Astrocyte of the cerebellum (primary cell): ENCODE data around the gene TMEM145.

Experiments used
- DNase-seq: peaks from one replicate; pipeline ENCODE4 v3.0.0-alpha.2; 2011; ENCODE audit warnings: low read depth
- H3K4me3 ChIP-seq: 2 replicates; pipeline ENCODE4 v1.5.1; 2011; ENCODE audit warnings: mild to moderate bottlenecking, low read depth, low read length, moderate library complexity
- CTCF ChIP-seq: IDR thresholded peaks from 2 replicates; pipeline ENCODE4 v1.5.1; 2012; ENCODE audit warnings: low read length, low read depth, moderate library complexity, mild to moderate bottlenecking; ENCODE audit errors: missing control alignments
- in situ Hi-C: cut with HindIII; loops from 2 replicates; pipeline ENCODE4 v1.10.0; 2017; ENCODE audit warnings: low sequenced_read_pairs

TMEM145 gene

GRCh38 chr19:42309686-42310085 lies 3.4 kb upstream of the TMEM145 start:
- in situ Hi-C loops = no loop called here
- DNase-seq = no peak
- no peak overlapping the region for H3K4me3 ChIP-seq
- no peak for TF ChIP-seq CTCF

GRCh38 chr19:42311657-42312056 lies 1.5 kb upstream of the TMEM145 start:
- no peak overlapping the region for H3K4me3 ChIP-seq
- TF ChIP-seq CTCF = no peak
- in situ Hi-C loops = no loop called here
- DNase-seq = no peak

DNA sequence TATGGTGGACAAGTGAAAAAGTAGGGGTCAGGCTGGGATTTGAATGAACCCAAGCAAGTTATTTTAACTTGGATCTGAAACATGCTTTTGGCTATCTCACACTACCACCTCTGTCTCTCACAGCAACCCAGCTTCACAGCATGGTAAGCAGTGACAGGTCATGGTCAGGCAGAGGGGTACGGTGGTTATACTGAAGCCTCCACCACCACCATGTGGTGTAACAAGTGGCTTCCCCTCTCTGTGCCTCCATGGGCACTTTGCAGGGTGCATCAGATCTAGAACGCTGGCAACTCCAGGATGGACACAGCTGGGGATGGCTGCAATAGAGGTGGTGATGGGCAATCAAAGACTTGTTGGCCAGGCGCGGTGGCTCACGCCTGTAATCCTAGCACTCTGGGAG lies 739 bp upstream of the TMEM145 start:
- DNase-seq = no peak
- in situ Hi-C loops = no loop called here
- no peak overlapping the region for H3K4me3 ChIP-seq
- no peak for TF ChIP-seq CTCF

GRCh38 chr19:42313840-42314755 lies 989 bp downstream of the TMEM145 start:
- in situ Hi-C loops = no loop called here
- TF ChIP-seq CTCF = no peak
- DNase-seq = no peak
- H3K4me3 ChIP-seq = peak overlapping the region; percentile 46

GRCh38 chr19:42315024-42315423 lies 1.9 kb downstream of the TMEM145 start:
- TF ChIP-seq CTCF = no peak
- no peak overlapping the region for H3K4me3 ChIP-seq
- DNase-seq = no peak
- in situ Hi-C loops = no loop called here

DNA sequence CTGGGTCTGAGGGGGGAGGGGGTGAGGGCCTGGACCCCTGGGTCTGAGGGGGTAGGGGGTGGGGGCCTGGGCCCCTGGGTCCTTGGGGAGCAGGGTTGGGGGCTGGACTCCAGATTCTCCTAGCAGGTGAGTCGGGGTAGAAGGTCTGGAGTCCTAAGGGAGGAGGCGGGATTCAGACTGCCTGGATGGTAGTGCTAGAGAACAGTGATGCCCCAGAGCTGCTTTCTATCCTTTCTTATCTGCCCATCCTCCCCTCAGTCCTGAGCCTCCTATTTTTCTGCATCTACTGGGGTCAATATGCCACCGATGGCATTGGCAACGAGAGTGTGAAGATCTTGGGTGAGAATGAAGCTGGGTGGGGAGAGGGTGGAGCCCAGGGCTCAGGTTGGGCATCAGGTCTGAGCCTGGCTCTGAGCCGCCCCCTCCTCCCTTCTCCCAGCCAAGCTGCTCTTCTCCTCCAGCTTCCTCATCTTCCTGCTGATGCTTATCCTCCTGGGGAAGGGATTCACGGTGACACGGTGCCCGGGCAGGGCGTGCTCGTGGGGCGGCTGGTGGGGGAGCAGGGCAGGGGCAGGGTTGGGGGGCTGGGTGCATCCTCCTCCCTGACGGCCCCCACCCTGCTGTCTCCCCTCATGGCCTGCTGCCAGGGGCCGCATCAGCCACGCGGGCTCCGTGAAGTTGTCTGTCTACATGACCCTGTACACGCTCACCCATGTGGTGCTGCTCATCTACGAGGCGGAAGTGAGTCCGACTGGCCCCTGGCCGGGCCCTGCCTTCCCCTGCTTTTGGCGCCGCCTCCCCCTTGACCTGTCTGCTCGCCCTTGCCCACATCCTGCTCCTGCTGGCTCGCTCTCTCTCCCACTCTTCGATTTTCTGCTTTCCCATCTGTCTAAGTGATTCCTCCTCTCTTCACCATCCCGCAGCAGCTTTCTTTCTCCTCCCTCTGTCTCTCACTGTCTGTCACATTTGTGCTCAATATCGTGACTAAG lies 3.4 kb downstream of the TMEM145 start:
- H3K4me3 ChIP-seq = no peak overlapping the region
- DNase-seq = no peak
- no peak for TF ChIP-seq CTCF
- in situ Hi-C loops = no loop called here
